Measurements from ENCODE around the gene BRD4.

The BRD4 gene

GRCh38 chr19:15313649-15314279 lies 18.6 kb downstream of the BRD4 start:
- DNase-seq (ENCODE audit: low read depth in 2 of 2), result no peak

- DNase-seq (ENCODE audit: low read depth in 2 of 2), result no peak
Observed at GRCh38 chr19:15307169-15307568, 25.2 kb downstream of the BRD4 start.

- no peak for DNase-seq (ENCODE audit: low read depth in 2 of 2)
Observed at GRCh38 chr19:15305582-15306334, 26.6 kb downstream of the BRD4 start.

GRCh38 chr19:15304140-15304705 lies 28.1 kb downstream of the BRD4 start:
- peak in 1 of 2 donors; percentile 37 for DNase-seq (ENCODE audit: low read depth in 2 of 2)

GRCh38 chr19:15303105-15303780 lies 29.1 kb downstream of the BRD4 start:
- DNase-seq (ENCODE audit: low read depth in 2 of 2), result no peak

GRCh38 chr19:15300533-15301197 lies 31.7 kb downstream of the BRD4 start:
- DNase-seq (ENCODE audit: low read depth in 2 of 2), result no peak

- no peak for DNase-seq (ENCODE audit: low read depth in 2 of 2)
Observed at GRCh38 chr19:15299568-15300409, 32.5 kb downstream of the BRD4 start.

GRCh38 chr19:15298847-15299567 lies 33.3 kb downstream of the BRD4 start:
- no peak for DNase-seq (ENCODE audit: low read depth in 2 of 2)

GRCh38 chr19:15297416-15298224 lies 34.7 kb downstream of the BRD4 start:
- no peak for DNase-seq (ENCODE audit: low read depth in 2 of 2)

GRCh38 chr19:15296841-15297415 lies 35.4 kb downstream of the BRD4 start:
- no peak for DNase-seq (ENCODE audit: low read depth in 2 of 2)

- no peak for DNase-seq (ENCODE audit: low read depth in 2 of 2)
Observed at GRCh38 chr19:15296353-15296752, 36.0 kb downstream of the BRD4 start.

GRCh38 chr19:15294561-15294990 lies 37.8 kb downstream of the BRD4 start:
- no peak for DNase-seq (ENCODE audit: low read depth in 2 of 2)

- no peak for DNase-seq (ENCODE audit: low read depth in 2 of 2)
Observed at GRCh38 chr19:15293781-15294491, 38.4 kb downstream of the BRD4 start.

GRCh38 chr19:15292847-15293582 lies 39.3 kb downstream of the BRD4 start:
- DNase-seq (ENCODE audit: low read depth in 2 of 2), result no peak

- DNase-seq (ENCODE audit: low read depth in 2 of 2), result no peak
Observed at GRCh38 chr19:15292140-15292539, 40.2 kb downstream of the BRD4 start.

GRCh38 chr19:15291548-15292021 lies 40.8 kb downstream of the BRD4 start:
- DNase-seq (ENCODE audit: low read depth in 2 of 2), result no peak

- DNase-seq (ENCODE audit: low read depth in 2 of 2), result no peak
Observed at GRCh38 chr19:15291089-15291488, 41.2 kb downstream of the BRD4 start.

GRCh38 chr19:15290166-15290565 lies 42.2 kb downstream of the BRD4 start:
- DNase-seq (ENCODE audit: low read depth in 2 of 2), result no peak

Measured in stimulated activated CD4-positive, alpha-beta T cell treated with anti-CD3 and anti-CD28 coated beads, Interleukin-4, amount 100 ng/mL, for 48 hours (primary cell).